Hippocampal formation (tissue), 2 donors: ENCODE results near the gene B4GALNT4.
"Not testable (repeated sequence)": the region's sequence is repeated elsewhere in the genome, so short reads cannot be mapped to it uniquely, and the experiment has no call there.

Experiments used
- DNase-seq, 2 donors: peaks; one replicate each; lab custom pipeline; 2025; lab: John Stamatoyannopoulos, UW

Gene B4GALNT4

GRCh38 chr11:420054-420910 is 51.0 kb downstream of the B4GALNT4 start:
- DNase-seq = no peak

GRCh38 chr11:420911-421321 is 51.6 kb downstream of the B4GALNT4 start:
- no peak for DNase-seq

DNA sequence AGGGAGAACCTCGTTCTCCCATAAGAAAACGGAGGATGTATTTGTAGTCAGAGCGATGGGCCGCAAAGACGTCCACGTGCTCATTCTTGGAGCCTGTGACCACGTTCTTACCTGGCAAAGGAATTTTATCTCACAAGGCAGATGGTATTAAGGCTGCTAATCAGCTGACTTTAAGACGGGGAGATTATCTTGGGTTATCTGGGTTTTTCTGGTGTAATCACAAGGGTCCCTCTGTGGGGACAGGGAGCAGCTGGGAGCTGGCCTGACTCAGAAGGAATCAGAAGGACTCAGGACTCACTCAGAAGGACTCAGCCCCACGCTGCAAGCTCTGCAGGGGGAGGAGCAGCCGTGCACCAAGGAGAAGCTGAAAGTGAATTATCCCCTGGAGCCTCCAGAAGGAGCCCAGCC is 53.0 kb downstream of the B4GALNT4 start:
- DNase-seq = no peak

DNA sequence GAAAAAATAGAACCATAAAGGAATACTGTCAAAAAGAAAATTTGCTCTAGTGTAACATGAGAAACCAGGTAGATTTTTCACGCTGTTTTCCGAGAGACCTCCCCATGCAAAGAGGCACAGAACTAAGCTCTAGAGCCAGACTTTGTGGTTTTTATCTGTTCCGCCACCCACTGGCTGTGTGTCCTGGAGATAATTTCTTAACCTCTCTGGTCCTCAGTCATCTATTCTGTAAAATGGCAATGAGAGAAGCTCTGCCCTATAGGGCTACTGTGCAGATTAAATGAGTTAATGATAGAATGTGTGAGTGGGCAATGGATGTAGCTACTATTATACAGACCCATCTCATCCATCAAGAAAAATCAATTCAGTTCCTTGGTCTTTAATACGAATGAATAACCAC is 54.9 kb downstream of the B4GALNT4 start:
- no peak for DNase-seq

DNA sequence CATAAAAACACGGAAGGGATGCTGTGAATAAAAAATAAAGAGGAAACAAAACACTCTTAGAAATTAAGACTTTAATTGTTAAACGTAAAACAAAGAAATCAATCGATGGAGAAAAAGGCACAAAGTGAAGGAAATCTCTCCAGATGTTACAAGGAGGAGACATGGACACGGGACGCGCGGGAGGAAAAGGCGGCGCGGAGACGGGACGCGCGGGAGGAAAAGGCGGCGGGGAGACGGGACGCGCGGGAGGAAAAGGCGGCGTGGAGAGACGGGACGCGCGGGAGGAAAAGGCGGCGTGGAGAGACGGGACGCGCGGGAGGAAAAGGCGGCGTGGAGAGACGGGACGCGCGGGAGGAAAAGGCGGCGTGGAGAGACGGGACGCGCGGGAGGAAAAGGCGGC is 55.5 kb downstream of the B4GALNT4 start:
- DNase-seq = not testable (repeated sequence)

GRCh38 chr11:425301-425700 is 56.0 kb downstream of the B4GALNT4 start:
- DNase-seq = no peak

- no peak for DNase-seq
Measured at GRCh38 chr11:426851-427250, 57.6 kb downstream of the B4GALNT4 start.

- DNase-seq = no peak
Measured at GRCh38 chr11:428295-428694, 59.0 kb downstream of the B4GALNT4 start.

GRCh38 chr11:429391-429790 is 60.1 kb downstream of the B4GALNT4 start:
- DNase-seq = no peak

- no peak for DNase-seq
Measured at GRCh38 chr11:429931-430456, 60.7 kb downstream of the B4GALNT4 start.
